ENCODE results near the gene NAV3. TPM values are rescaled to one million over a fixed set of nuclear protein-coding genes. Genes with fewer than 3 reads are reported as not detected.

The NAV3 gene
- total and polyA plus RNA-seq, 11 donors, result 1.1 to 18.0 (median 5.8) TPM

GRCh38 chr12:77941401-77941800, 110.7 kb downstream of the NAV3 start:
- Histone ChIP-seq H3K36me3 (no peaks in the 10 kb centered on the region), H3K27me3 (no peaks in the 10 kb centered on the region), H3K9me3 (peaks cover 0 to 4% (median 0%) of the 10 kb centered on the region in 12 donors), H3K27ac (no peak overlapping the region), H3K4me1 (peaks cover 0 to 27% (median 10%) of the 10 kb centered on the region in 12 donors), H3K4me3 (no peak overlapping the region)
- WGBS, 4 donors, result 30 to 58% (median 43%) methylated on average over 1 of the region's 1 CpG
- no peak for DNase-seq
- intact Hi-C loops (cut with DNase I), result no loop called here
- ATAC-seq, result no peak
- TF ChIP-seq CTCF (IDR thresholded peaks at IDR 0.05) (no peak), POLR2A (IDR thresholded peaks at IDR 0.05) (no peak)

- DNase-seq (no peak), ATAC-seq (peak in 2 of 4 donors; percentile 65 to 79)
- Histone ChIP-seq H3K4me1 (peaks cover 0 to 37% (median 16%) of the 10 kb centered on the region in 12 donors), H3K9me3 (peaks cover 0 to 4% (median 0%) of the 10 kb centered on the region in 12 donors), H3K36me3 (no peaks in the 10 kb centered on the region), H3K27ac (peak overlapping the region in 3 of 12 donors; percentile 12 to 44 (median 31)), H3K4me3 (no peak overlapping the region), H3K27me3 (no peaks in the 10 kb centered on the region)
- WGBS, 4 donors, result 19 to 35% (median 28%) methylated on average over 1 of the region's 1 CpG
- intact Hi-C loops (cut with DNase I), result no loop called here
- no peak for TF ChIP-seq CTCF (IDR thresholded peaks at IDR 0.05)
- TF ChIP-seq POLR2A (IDR thresholded peaks at IDR 0.05), result no peak
Measured at GRCh38 chr12:77943466-77943865, 112.8 kb downstream of the NAV3 start.

- H3K27me3 ChIP-seq, result no peaks in the 10 kb centered on the region
- H3K36me3 ChIP-seq, result no peaks in the 10 kb centered on the region
- H3K4me3 ChIP-seq, result no peak overlapping the region
- no peak for DNase-seq
- H3K9me3 ChIP-seq, result peaks cover 0 to 4% (median 0%) of the 10 kb centered on the region in 12 donors
- 35 to 48% (median 38%) methylated on average over 2 of the region's 2 CpGs for WGBS, 4 donors
- H3K27ac ChIP-seq, result peak overlapping the region in 1 of 12 donors; percentile 28
- intact Hi-C loops (cut with DNase I), result no loop called here
- no peak for TF ChIP-seq POLR2A (IDR thresholded peaks at IDR 0.05)
- TF ChIP-seq CTCF (IDR thresholded peaks at IDR 0.05), result no peak
- ATAC-seq, result no peak
- peaks cover 0 to 25% (median 10%) of the 10 kb centered on the region in 12 donors for H3K4me1 ChIP-seq
Measured at GRCh38 chr12:77946541-77947061, 115.9 kb downstream of the NAV3 start.

GRCh38 chr12:77947330-77947729, 116.6 kb downstream of the NAV3 start:
- H3K27ac ChIP-seq, result peak overlapping the region in 1 of 12 donors; percentile 28
- DNase-seq (no peak), ATAC-seq (no peak)
- TF ChIP-seq CTCF (IDR thresholded peaks at IDR 0.05), result no peak
- no peak for TF ChIP-seq POLR2A (IDR thresholded peaks at IDR 0.05)
- peaks cover 0 to 25% (median 10%) of the 10 kb centered on the region in 12 donors for H3K4me1 ChIP-seq
- intact Hi-C loops (cut with DNase I), result no loop called here
- no peaks in the 10 kb centered on the region for H3K27me3 ChIP-seq
- H3K4me3 ChIP-seq, result no peak overlapping the region
- H3K9me3 ChIP-seq, result peaks cover 0 to 4% (median 0%) of the 10 kb centered on the region in 12 donors
- no peaks in the 10 kb centered on the region for H3K36me3 ChIP-seq
